Right ventricle myocardium inferior (tissue), 1 donor: ENCODE measurements around the gene KRTAP10-3. TPM values are rescaled to one million over a fixed set of nuclear protein-coding genes. Genes with fewer than 3 reads are reported as not detected.
"Not testable (repeated sequence)": the region's sequence is repeated elsewhere in the genome, so short reads cannot be mapped to it uniquely, and the experiment has no call there.

Experiments
- ATAC-seq: fragments of 200-7000 bp; cut with Tn5 transposase; one replicate; pipeline ENCODE4 v1.9.1; 2020; ENCODE audit warnings: mild to moderate bottlenecking, moderate library complexity
- DNase-seq: peaks from one replicate; pipeline ENCODE4 v3.0.0; 2021; ENCODE audit errors: missing footprints
- intact Hi-C: fragments of 100-400 bp; cut with DNase I; formaldehyde crosslinking; loops from one replicate; pipeline ENCODE4 v1.11.0; 2022
- total RNA-seq: library from RNA; stranded (reverse); fragmentation: NEBNext Ultra II Directional; extraction: Animal tissue kit (Norgen Biotek cat#: 25700); gene quantifications from one replicate; pipeline ENCODE4 v1.2.1, GENCODE V29; 2021
- donor health status: DM: no; HTN: yes; CAD: no; lungs with severe emphysema.

The KRTAP10-3 gene
- total RNA-seq, 1 donor from 2014 or later = not detected

DNA sequence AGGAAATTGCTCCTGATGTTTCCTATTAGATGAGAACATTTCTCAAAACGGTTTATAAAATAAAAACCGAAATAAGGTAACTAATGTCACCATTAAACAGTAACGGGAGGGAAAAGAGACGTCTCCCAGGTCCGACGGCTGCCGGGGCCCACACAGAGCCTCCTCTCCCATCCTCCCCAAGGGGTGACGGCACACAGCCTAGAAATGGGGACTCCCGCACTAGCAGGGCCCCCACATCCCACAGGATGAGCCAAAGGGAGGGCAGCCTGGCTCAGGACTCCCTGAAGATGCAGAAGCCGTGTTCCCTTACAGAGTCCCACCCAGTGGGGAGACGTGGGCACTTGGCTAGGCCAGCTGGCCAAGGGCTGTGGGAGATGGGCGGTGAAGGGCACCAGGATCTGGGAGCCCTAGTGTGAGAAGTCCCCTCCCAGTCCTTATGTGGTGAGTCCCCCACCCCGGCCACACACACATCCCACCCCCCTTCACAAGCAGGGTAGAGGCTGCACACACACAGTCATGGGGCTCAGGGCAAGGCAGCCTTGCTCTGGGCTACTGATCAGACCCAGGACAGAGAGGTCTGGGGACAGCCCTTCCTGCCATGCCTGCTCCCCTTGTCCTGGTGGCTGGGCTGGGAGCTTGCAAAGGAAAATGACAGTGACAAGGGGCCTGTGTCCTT is 3.3 kb downstream of the KRTAP10-3 start:
- ATAC-seq (no peak), DNase-seq (no peak)
- intact Hi-C loops = no loop called here

DNA sequence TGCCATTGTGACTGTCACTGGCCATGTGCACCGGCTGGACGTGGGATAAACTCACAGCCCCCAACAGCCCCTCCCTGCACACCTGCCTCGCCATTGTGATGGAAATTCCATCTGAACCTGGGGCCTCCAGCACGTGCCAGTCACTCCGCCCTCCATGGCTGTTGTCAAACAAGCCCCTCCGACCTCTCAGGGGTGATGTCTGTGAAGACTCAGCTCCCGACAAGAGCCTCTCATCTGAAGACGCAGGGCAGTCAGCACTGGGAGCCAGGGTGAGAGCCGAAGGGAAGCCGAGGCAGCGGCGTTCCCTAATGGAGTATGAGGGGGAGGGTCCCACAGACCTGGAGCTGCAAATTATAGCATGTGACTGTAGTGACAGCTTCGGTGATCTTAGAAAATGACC is 5.9 kb downstream of the KRTAP10-3 start:
- ATAC-seq = no peak
- DNase-seq = no peak
- intact Hi-C loops = no loop called here

DNA sequence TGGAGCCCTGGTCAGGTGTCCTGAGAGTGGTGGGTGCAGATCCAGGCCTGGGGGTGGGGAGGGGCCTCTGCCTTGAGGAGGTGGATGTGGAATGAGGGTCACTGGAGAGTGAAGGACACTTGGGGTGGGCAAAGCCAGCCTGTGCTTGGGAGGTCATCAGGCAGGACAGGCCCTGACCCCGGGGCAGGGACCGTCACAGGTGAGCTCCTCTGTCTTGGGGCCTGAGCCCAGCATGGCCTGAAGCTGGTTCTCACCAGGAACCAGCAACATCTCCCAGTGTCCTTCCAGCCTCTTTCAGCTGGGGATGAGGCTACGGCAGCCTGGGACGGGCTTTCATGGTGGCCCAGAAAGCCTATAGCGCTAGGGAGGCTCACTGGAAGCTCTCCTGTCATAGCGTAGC is 6.5 kb downstream of the KRTAP10-3 start:
- intact Hi-C loops = no loop called here
- DNase-seq (no peak), ATAC-seq (no peak)

DNA sequence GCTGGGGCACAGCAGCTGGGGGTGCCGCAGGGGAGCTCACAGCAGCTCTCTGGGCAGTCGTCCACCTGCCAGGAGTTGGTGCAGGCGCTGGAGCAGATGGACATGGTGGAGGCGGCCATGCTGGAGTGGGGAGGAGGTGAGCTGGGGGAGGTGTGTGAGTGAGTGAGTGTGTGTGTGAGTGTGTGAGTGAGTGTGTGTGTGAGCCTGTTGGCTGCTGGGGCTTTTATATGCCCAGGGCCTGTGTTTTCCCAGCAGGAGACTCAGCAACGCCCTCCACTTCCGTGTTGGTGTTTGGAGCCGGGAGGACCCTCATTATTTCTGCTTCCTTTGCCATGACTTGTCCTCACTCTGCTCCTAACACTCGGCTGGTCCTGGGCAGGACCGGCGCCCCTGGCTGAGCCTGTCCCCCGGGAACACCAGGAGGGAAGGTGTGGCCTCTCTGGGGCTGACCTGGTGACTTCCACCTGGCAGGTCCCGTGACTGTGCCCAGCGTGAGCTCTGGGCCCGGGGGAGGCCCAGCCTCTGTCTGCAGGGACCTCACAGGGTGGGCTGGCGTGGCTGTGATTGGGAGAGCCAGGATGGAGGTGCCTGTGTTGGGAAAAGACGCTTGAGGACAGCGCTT is 7.1 kb downstream of the KRTAP10-3 start, which contains the start of gene KRTAP10-2:
Gene KRTAP10-2, minus strand, starts transcription at position 166 of the 622 bp plus-strand sequence. Its CDS starts 47 bp downstream, at position 119.
- no peak for ATAC-seq
- intact Hi-C loops = no loop called here

DNA sequence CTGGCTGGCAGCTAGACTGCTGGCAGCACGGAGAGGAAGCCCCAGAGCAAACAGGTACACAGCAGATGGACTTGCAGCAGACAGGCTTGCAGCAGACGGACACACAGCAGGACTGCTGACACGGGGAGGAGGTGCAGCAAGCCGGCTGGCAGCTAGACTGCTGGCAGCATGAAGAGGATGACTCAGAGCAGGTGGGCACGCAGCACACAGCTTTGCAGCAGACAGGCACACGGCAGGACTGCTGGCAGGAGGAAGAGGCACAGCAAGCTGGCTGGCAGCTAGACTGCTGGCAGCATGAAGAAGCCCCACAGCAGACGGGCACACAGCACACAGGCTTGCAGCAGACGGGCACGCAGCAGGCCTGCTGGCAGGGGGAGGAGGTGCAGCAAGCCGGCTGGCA is 7.8 kb downstream of the KRTAP10-3 start:
- ATAC-seq (no peak), DNase-seq (no peak)

More for the DNA sequence above, 7.1 kb downstream of the KRTAP10-3 start, which contains the start of gene KRTAP10-2:
- no peak for DNase-seq

DNA sequence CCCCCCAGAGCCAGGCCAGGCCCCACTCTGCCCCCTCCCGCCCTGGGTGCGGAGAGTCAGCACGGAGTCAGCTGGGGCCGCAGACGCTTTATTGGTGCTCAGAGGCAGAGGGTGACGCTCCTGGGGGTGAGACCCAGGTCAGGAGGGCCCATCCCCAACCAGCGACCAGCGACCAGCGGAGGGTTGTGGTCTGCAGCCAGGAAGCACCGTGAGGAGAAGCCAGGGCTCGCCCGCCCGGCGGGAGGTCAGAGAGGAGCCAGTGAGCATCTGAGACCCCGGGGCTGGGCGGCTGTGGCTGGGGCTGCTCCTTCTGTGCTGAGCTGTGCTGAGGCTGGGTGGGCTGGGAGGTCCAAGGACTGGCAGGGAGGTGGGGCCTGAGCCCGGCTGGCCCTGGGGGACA is 8.3 kb downstream of the KRTAP10-3 start:
- DNase-seq, ATAC-seq, intact Hi-C loops: not testable (repeated sequence)

More for the DNA sequence above, 7.8 kb downstream of the KRTAP10-3 start:
- intact Hi-C loops = no loop called here

DNA sequence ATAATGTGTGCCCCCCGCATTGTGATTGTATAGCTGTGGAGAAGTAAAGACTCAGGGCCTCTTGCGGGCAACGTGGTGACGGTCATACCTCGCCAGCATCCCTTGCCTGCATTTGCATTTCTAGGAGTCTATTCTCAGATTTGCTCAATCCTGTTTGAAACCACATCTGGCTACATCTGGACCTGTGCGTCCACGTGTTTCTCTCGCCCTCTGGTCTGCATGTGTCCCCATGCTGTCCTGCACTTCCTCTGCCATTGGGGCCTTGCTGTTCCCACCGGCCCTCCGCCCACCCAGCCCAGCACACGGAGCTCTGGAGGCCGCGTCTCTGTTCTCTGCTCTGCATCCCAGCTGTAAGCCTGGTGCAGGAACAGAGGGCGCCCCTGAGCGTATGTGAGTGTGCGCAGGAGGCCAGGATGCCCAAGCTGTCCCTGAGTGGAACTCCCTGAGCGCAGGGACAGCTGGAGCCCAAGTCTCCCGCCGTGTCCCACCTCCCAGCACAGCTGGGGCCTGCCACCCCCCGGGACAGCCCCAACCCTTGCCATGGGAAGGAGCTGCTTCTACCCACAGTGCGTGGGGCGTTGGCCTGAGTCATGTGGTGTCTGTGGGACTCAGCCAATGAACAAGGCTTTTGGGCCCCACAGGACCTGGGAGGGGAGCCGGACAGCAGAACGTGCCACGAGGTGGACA is 8.9 kb downstream of the KRTAP10-3 start:
- no peak for ATAC-seq
- DNase-seq = no peak
- intact Hi-C loops = no loop called here

DNA sequence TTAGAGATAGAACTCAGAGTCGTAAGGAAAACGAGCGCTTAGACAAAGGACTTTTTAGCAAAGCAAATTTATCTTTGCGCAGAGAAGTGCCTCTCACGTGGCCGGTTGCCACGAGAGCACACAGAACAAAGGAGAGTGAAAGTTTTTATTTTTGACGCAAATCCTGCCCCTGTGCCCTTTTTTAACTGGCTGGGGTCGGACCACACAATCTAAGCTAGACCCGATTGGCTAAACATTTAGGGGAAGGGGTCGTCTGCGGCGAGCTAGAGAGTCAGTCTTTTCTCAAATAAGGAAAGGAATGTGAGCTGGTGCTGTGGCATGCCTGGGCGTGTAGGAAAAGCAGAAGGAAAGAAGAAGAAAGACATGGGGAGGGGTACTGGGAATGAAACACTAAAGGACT is 9.7 kb downstream of the KRTAP10-3 start:
- ATAC-seq = no peak

DNA sequence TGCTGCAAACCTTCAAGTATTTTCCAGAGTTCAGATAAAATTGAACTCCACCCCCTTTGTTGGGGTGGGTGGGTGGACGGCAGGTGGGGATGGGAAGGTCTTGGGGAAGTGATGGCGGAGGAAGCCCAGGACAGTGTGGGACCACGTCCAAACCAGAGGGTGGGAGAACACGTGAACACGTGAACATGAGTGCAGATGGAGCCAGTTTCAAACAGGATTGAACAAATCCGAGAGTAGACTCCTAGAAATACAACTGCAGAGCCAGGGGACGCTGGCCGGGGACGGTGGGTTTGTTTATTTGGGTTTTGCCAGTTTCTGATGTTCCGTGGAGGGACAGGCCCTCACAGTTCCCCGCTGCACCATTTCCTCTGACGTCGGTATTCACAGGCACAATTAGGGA is 10.2 kb downstream of the KRTAP10-3 start:
- ATAC-seq = no peak
- intact Hi-C loops = no loop called here
- no peak for DNase-seq

More for the DNA sequence above, 9.7 kb downstream of the KRTAP10-3 start:
- no peak for DNase-seq
- intact Hi-C loops = no loop called here

DNA sequence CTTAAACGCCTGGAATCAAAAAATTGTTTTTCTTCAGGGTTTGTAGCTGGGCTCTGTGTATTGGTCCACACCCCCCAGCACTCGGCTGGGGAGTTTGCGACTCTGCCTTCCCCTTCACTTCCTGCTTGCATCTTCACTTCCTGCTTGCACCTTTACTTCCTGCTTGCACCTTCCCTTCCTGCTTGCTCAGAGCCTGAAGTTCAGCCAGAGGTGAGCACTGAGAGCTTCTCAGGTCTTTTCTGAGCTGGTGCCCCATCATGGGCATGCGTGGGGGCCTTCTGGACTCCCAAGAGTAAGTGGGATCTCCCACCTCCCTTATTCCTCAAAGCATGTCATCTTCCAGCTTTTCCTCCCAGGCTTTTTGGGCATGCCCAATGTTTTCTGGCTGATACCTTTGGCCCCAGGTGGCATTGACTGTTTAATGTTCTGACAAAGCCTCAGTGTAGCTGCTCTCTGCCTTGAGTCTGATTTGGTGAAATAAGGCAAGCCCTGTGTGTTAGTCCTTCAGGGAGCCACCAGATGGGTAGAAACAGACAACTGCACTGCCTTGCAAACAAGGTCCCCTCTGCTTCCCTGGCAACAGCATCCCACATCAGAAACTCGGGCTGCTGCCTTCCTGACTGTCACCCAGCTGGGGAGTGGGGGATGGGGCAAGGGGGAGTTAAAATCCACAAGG is 10.8 kb downstream of the KRTAP10-3 start:
- intact Hi-C loops = no loop called here
- ATAC-seq (no peak), DNase-seq (no peak)

DNA sequence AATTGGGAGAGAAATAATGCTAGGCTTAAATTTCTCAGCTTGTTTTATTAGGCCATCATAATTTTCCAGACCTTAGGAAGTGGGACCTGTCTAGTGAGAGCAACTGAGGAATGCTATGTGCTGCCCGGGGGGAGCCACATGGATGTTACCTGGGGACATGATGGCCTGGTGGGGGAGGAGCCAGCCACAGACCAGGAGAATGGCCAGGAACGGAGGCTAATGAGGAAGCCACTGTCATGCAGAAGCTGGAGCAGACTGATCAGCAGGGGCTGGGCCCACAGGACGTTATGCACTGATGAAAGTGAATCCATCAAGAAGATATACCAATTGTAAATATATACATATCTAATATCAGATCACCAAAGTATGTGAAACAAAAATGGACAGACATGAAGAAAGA is 14.0 kb downstream of the KRTAP10-3 start:
- intact Hi-C loops = no loop called here
- no peak for DNase-seq
- ATAC-seq = no peak

DNA sequence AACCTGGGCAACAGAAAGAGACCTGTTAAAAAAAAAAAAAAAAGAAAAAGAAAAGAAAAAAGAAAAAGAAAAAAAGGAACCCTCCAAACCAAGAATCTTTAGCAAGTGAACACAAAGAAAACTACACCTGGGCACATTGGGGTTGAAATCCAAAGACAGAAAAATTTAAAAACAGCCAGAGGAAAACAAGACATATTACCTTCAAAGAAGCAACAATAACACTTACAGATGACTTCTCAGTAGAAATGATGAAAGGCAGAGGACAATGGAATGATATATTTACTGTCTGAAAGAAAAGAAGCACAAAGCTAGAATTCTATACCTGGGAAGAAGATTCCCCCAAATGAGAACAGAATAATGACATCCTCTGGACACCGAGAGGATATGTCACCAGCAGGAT is 15.9 kb downstream of the KRTAP10-3 start:
- no peak for DNase-seq
- ATAC-seq = no peak
- intact Hi-C loops = no loop called here

DNA sequence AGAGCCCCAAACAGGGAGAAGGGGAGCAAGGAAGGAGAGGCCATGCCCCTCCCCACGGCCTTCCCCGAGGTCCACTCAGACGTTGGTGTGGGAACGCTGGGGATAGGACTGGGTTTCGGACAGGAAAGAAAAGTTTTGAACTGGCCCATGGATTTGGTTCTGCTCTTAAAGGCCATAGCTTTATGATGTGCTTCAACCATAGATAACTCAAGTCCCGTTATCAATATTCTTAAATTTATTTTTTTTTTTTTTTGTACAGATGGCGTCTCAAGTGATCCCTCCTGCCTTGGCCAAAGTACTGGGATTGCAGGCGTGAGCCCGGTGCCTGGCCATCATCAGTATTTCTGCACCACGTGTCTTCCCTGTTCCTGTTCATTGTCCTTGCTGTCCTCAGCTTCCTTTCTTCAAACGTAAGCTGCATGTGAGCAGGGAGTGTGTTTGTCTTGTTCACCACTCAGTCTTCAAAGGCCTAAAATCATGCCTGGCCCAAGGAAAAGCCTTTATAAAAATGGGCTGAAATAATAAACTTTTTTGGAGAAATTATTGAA is 17.8 kb downstream of the KRTAP10-3 start:
- intact Hi-C loops = no loop called here
- ATAC-seq (no peak), DNase-seq (no peak)

DNA sequence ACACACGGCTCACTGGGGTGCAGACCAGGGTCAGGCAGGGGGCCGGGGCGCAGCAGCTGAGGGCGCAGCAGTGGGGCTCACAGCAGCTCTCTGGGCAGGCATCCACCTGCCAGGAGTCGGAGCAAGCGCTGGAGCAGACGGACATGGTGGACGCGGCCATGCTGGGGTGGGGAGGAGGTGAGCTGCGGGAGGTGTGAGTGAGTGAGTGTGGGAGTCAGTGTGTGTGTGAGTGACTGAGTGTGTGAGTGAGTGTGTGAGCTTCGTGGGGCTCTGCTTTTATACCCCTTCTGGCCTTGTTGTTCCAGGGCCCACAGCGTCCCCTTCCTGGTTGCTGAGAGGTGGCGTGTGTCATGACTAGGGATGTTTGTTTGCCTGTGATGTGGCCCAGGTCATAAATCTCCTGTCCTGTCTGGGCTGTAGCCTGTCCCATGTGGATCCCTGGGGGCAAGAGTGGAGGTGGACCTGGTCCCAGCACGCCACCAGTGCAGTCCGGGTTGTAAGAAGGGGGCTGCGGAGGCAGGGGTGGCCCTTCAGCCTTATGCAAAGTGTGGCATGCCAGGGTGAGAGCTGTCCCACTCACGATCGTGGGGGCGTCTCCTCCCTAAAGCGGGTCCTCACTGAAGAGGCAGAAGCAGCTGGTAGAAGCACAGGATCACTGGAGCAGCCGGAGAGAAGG is 18.5 kb downstream of the KRTAP10-3 start, which contains the start of gene KRTAP10-1:
Gene KRTAP10-1, minus strand, starts transcription at position 205 of the 676 bp plus-strand sequence. Its CDS starts 45 bp downstream, at position 160.
- no peak for ATAC-seq

DNA sequence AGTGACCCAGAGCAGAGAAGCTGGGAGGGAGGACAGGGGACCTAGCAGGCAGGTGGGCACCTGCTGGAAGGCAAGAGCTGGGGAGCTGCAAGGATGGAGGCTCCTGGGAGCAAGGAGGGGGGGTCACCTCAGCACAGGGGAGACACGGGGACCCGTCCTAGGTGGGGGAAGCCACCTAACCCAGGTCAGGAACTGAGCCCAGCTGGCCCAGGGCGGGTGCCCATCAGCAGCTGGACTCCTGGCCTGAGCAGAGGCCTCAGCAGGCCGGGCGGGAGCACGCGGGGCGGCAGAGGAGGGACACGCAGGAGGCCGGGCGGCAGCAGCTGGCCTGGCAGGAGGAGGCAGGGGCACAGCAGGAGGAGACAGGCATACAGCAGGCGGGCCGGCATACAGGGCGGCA is 19.5 kb downstream of the KRTAP10-3 start:
- ATAC-seq (no peak), DNase-seq (no peak)
- intact Hi-C loops = no loop called here

More for the DNA sequence above, 18.5 kb downstream of the KRTAP10-3 start, which contains the start of gene KRTAP10-1:
- no peak for DNase-seq
- intact Hi-C loops = no loop called here

DNA sequence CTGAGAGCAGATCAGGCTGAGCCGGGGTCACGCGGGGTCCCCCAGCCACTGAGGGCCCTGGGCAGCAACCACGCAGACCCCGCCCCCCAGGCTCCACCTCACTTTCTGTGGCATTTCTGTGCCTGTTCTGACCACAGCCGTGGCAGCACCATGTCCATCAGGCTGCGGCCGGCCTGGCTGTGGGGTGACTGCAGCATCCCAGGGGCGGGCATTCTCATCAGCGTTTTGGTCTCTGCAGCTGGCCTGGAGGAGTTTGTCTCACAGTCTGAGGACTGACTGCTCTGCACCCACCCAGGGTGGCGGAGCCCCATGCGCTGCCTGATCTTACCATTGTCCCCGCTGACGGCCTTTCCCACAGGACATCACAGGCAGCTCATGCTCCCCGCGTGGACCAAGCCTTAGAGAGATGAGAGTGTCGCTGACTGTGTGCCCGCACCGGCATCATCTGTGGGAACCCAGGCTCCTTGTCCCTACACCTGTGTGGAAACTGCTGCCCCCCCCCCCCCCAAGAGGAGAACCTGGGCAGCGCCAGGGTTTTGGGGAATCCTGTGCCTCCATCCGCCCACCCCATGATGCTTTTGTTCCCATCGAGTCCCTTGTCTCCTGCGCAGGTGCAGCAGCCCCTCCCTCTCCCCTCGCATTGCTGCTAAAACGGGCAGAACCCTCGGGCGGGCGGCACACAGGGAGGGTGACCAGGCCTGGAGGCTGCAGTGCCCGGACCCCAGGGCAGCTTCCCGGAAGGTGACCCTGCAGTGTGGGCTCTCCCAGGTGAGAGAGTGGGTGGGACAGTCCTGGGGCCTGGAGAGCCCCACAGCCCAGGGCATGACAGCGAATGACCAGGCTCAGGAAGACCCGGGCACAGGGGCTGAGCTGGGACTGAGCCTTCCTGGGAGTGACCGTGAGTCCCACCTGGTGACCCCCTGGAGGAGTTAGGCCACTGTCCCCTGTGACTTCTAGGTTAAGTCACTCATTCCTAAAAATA is 20.4 kb downstream of the KRTAP10-3 start:
- no peak for DNase-seq
- ATAC-seq = no peak

DNA sequence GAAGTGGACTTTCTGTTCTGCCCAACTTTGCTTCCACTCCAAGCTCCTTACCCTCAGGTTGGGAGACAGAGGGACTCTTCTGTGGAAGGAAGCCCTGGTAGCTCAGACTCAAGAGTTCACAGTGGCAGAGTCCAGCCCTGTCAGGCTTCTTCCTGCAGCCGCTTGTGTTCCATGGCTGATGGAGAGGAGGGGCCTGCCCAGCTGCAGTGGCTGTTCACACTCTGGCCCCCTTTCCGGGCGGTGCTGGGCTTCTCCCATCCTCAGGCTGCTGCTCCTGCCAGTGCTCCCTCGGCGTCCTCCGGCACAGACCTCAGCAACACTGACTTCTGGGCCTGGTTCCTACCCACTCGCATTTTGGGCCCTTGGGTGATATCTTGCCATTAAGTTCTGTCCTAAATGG is 22.6 kb downstream of the KRTAP10-3 start:
- intact Hi-C loops = no loop called here
- DNase-seq (no peak), ATAC-seq (no peak)

More for the DNA sequence above, 20.4 kb downstream of the KRTAP10-3 start:
- intact Hi-C loops = no loop called here
